Breast epithelium (tissue), 3 donors: ENCODE results near the gene PCDHA6.

ENCODE experiments used
- CTCF ChIP-seq, 3 donors: fragments of 450-650 bp; IDR thresholded peaks; one replicate each; pipeline ENCODE4 v1.5.1; 2016 to 2017; ENCODE audit warnings: antibody characterized with exemption in 3 of 3, mild to moderate bottlenecking in 3 of 3, moderate library complexity in 3 of 3
- POLR2A ChIP-seq: fragments of 450-650 bp; IDR thresholded peaks from one replicate; pipeline ENCODE4 v1.6.1; 2016; ENCODE audit warnings: antibody characterized with exemption, mild to moderate bottlenecking, moderate library complexity

- peak in 1 of 3 donors; percentile 14 for TF ChIP-seq CTCF (IDR thresholded peaks at IDR 0.05)
- no peak for TF ChIP-seq POLR2A
Observed at GRCh38 chr5:140821375-140822280, 6.1 kb upstream of the PCDHA6 start, which contains the start of gene PCDHA5.
